Measurements from ENCODE around the gene HMGB1.
A peak's percentile ranks its signal among the peaks of the same experiment; 100 is the strongest.

The HMGB1 gene

DNA sequence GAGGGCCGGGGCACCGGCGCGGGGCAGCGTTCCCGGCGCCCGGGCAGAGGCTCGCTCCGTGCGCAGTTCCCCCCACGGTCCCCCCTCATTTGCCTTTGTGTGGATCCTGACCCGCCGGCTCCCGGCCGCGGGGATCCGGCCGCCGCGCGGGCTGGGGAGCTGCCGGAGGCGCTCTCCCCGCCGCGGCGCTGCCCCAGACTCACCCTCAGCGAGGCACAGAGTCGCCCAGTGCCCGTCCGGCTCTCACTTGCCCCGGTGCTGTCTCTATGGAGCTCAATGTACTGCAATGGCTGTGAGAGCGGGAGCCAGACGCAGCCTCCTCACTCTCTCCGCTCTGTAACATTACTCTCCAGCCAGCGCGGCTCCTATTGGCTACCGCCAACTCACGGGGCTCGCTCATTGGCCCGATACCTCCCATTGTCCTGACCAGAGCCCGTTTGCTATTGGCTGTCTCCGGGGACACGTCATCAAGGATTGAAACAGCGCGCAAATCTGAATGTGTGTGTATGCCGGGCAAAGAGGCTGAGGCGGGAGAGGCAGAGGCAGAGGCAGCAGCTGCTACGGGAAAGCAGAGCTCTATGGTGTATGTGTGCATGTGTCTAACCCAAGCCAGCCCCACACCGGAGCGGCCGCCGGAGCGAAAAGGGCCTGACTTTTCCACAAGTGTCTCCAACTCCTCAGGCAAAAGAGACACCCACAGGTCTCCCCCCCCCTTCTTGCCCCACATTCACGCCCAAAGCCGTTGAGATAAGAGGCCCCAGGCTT lies at the start of gene HMGB1:
Gene HMGB1, minus strand, starts transcription at position 344 of the 765 bp plus-strand sequence. CDS start 2,256 bp downstream, outside the sequence.
- peak; percentile 100 for DNase-seq (ENCODE audit: low spot score)

GRCh38 chr13:30510811-30511371 lies 45.2 kb upstream of the HMGB1 start:
- DNase-seq (ENCODE audit: low spot score): no peak

DNA sequence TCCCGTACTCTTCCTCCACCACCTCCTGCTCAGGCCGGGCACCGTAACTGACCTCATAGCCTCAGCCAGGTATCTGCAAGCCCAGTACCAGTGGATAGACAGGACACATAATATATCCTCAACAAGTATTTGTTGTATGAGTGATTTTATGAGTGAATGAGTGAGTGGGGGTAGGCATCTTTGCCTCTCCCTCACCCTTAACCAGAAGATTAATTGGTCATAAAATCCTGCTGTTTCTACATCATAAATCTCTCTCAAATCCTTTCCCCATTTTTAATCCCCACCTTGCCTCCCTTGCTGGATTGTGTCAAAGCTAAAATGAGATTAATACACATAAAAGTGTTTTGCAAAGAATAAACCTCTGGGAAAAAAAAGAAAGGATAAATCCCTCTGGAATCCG lies 44.4 kb upstream of the HMGB1 start:
- no peak for DNase-seq (ENCODE audit: low spot score)

GRCh38 chr13:30509254-30510050 lies 43.7 kb upstream of the HMGB1 start:
- DNase-seq (ENCODE audit: low spot score): no peak

DNA sequence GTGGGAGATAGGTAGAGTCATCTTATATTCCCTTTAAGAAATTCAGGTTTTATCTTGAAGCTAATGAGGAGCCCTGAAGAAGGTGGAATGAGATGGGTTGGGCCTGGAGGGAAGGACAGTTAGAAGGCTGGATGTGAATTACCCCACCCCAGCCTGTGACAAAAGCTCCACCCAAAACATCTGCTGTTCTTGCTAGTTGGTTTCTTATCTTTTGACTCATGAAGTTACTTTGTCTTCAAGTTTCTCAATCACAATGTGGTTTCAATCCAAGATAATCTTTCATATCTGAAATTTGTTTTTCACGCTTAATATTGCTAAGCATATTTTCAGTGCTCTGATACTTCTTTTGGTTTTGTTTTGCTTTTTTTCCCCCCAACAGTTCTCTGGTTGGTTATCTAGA lies 38.3 kb upstream of the HMGB1 start:
- no peak for DNase-seq (ENCODE audit: low spot score)

- DNase-seq (ENCODE audit: low spot score): no peak
Observed at GRCh38 chr13:30502237-30502636, 36.5 kb upstream of the HMGB1 start.

- no peak for DNase-seq (ENCODE audit: low spot score)
Observed at GRCh38 chr13:30499338-30499737, 33.6 kb upstream of the HMGB1 start.

GRCh38 chr13:30496147-30496546 lies 30.4 kb upstream of the HMGB1 start:
- DNase-seq (ENCODE audit: low spot score): no peak

GRCh38 chr13:30495746-30496145 lies 30.0 kb upstream of the HMGB1 start:
- no peak for DNase-seq (ENCODE audit: low spot score)

DNA sequence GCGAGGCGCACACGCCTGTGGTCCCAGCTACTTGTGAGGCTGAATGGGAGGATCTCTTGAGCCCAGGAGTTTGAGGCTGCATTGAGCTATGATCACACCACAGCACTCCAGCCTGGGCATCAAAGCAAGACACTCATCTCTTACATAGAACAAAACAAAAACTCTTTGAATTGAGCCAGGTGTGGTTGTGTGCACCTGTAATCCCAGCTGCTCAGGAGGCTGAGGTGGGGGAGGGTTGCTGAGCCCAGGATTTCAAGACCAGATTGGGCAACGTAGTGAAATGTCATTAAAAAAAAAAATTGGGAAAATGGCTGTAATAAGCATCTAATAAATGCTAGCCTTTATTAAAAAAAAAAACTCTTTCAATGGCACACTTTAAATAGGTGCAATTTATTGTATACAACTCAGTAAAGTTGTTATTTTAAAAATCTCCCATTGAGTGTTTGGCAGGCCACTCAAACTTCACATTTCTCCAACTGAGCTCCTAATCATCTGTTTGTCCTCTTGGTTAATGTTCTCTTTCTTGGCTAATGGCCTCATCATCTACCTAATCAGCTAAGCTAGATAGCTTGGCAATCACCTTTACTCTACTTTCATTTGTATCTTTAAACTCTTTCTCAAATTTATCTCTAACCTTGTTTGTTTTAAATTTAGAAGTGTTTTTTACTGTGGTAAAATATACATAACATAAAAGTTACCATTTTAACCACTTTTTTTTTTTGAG lies 28.1 kb upstream of the HMGB1 start:
- DNase-seq (ENCODE audit: low spot score): no peak

GRCh38 chr13:30487075-30487470 lies 21.3 kb upstream of the HMGB1 start:
- no peak for DNase-seq (ENCODE audit: low spot score)

GRCh38 chr13:30486230-30487074 lies 20.7 kb upstream of the HMGB1 start:
- DNase-seq (ENCODE audit: low spot score): no peak

- DNase-seq (ENCODE audit: low spot score): no peak
Observed at GRCh38 chr13:30481241-30481760, 15.6 kb upstream of the HMGB1 start.

- no peak for DNase-seq (ENCODE audit: low spot score)
Observed at GRCh38 chr13:30480292-30480950, 14.7 kb upstream of the HMGB1 start.

DNA sequence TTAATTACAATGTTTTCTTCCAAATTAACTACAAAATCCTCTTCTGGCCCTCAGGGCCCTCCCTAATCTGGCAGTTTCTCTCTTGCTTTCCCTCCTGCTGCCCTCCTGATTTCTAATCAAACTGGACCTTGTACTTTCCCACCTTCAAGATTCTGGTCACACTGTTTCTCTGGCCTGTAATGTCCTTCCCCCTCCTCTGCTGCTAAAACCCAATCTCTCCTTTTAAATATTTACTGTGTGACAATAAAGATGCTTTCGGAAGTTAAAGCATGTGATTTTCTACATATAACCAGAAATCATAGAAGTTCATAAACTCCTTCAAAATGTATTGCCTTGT lies 14.1 kb upstream of the HMGB1 start:
- no peak for DNase-seq (ENCODE audit: low spot score)

GRCh38 chr13:30479154-30479882 lies 13.6 kb upstream of the HMGB1 start:
- no peak for DNase-seq (ENCODE audit: low spot score)

DNA sequence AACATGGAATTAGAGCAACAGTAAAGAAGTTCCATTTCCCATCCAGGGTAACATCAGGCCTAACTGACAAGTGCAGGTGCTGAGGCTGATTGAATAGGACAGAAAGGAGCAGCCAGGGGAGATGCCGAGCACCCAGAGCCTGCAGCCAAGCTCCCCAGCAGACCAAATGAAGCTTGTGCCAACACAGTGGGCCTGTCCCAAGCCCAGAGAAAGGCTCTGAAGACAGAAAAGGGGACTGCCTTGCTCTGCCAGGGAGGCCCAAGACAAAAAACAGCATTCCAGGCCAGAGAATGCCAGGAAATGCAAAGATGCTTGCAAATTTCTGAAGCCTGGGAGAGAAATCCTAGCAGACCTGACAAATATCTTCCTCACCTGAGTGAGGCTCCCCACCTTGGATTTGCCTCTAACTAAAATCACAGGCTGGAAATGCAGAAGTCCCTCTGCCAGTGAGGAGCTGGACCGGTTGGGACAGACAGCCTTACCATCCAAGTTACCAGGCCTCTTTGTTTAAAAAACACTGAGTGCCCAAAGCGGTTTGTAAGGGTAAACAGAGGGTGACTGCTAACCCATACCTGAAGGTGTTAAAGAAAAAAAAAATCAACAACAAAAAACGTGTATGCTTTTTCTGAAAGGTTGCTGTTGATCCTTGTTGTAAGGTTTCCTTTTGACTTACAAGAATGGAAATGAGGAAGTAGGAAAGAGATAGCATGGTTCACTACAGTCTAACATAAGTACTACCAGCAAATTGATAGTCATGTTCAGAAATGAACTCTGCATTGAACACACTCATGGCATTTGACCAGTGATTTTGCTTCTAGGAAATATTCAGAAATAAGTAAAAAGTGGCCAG lies 11.8 kb upstream of the HMGB1 start:
- no peak for DNase-seq (ENCODE audit: low spot score)

- no peak for DNase-seq (ENCODE audit: low spot score)
Observed at GRCh38 chr13:30473675-30474074, 7.9 kb upstream of the HMGB1 start.

DNA sequence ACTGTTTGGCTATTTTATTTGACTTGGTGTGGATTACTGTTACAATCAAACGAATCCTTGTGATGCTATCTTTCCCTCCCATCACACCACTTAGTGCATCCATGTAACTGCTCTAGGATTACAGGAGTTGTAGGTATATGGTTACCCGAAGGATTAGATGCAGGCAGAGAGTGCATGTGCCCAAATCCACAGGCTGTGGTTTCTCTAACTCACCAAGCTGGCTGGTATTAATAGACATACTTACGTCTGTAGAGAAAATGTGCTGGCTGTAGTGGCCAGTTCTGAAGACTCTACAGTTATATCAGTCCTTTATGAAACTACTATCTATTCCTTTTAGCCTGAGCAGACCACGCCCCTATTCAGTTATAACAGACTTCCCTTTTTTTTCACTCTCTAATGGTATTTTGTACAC lies 1.1 kb upstream of the HMGB1 start:
- peak; percentile 70 for DNase-seq (ENCODE audit: low spot score)
